ENCODE results near the gene SHLD1.

Gene SHLD1

DNA sequence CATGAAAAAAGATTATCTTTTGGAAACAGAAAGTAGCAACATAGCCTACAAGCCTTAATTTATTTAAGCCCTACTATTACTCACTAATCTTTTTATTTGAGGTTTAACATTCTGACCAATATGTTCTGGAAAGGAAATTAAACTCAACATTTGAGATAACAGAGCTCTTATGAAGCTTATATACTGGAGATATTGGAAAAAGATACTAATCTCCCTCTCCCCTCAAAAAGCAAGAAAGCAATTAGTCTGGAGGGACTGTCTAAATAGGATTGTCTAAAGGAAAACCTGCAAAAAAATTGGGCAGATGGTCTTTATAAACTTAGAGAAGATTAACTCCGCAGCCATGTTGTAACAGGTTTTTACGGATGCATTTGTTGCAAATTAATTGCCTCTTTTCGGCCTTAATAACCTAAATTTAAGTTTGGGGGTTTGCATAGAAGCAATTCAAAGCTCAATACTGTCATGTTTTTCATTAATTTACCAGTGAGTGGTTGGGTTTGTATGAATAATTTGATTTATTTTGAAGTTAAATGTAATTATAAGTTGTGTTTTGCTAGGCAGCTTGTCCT is 79.1 kb downstream of the SHLD1 start:
- Histone ChIP-seq H3K27ac (ENCODE audit: low read depth, low read length) (no peak overlapping the region), H3K14ac (ENCODE audit: low read length) (no peak overlapping the region), H3K4me1 (ENCODE audit: control insufficient read depth in 1 of 2, insufficient read depth in 2 of 2, low read length in 2 of 2) (no peaks in the 10 kb centered on the region), H3K27me3 (ENCODE audit: insufficient read depth, low read length) (no peaks in the 10 kb centered on the region), H2BK5ac (ENCODE audit: low read depth, low read length, poor library complexity) (no peak overlapping the region), H3K36me3 (ENCODE audit: control insufficient read depth in 1 of 2, insufficient read depth in 2 of 2, low read length in 2 of 2) (no peaks in the 10 kb centered on the region), H3K23ac (ENCODE audit: low read length) (no peak overlapping the region), H3K18ac (ENCODE audit: low read length) (no peak overlapping the region), H4K8ac (ENCODE audit: low read depth, low read length) (no peak overlapping the region), H2AK5ac (ENCODE audit: low read length) (no peak overlapping the region), H3K79me1 (ENCODE audit: low read length) (no peaks in the 10 kb centered on the region), H3K4ac (ENCODE audit: low read depth, low read length) (no peak overlapping the region), H4K12ac (ENCODE audit: low read depth, low read length) (no peak overlapping the region), H3K4me3 (ENCODE audit: low read depth, low read length) (no peak overlapping the region), H3K4me2 (ENCODE audit: low read length) (no peak overlapping the region), H2BK12ac (ENCODE audit: low read length) (no peak overlapping the region), H4K91ac (ENCODE audit: low read depth, low read length) (no peak overlapping the region), H3K9ac (ENCODE audit: low read length) (no peak overlapping the region), H3K79me2 (ENCODE audit: control insufficient read depth, insufficient read depth, low read length, poor library complexity) (no peaks in the 10 kb centered on the region), H2AFZ (ENCODE audit: insufficient read depth, low read length, poor library complexity) (no peak overlapping the region), H3K9me3 (ENCODE audit: insufficient read depth, low read depth, low read length) (no peaks in the 10 kb centered on the region), H2BK120ac (ENCODE audit: insufficient read depth, low read length, poor library complexity) (no peak overlapping the region)
- DNase-seq, result no peak
- WGBS (ENCODE audit: extremely low coverage, insufficient coverage, insufficient read length), result no CpG with 5 or more reads among the region's 3 CpGs

DNA sequence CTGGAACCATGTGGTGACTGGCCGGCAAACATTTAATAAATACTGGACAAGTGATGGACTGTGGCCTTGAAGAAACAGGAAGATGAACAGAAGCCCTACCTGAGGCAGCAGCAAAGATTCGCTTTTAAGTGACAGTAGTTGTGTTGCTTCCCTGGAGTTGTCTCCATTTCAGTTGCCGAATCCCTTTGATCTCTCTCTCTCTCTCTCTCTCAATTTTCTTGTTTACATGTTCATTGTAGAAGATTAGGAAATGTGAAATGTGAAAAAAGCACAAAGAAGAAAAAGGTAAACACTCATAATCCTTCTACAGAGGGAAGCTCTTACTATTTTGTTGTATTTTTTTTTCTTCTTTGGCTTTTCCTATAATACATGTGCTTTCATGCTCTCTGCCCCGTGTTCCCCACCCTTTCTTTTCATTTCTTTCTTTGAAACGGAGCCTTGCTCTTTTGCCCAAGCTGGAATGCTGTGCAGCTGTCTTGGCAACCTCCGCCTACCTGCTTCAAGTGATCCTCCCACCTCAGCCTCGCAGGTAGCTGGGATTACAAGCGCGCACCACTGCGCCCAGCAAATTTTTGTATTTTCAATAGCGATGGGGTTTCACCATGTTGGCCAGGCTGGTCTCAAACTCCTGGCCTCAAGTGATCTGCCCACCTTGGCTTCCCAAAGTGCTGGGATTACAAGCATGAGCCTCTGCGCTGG is 81.5 kb downstream of the SHLD1 start:
- Histone ChIP-seq H4K12ac (ENCODE audit: low read depth, low read length) (no peak overlapping the region), H3K9me3 (ENCODE audit: insufficient read depth, low read depth, low read length) (no peaks in the 10 kb centered on the region), H3K4ac (ENCODE audit: low read depth, low read length) (no peak overlapping the region), H2AK5ac (ENCODE audit: low read length) (no peak overlapping the region), H3K4me1 (ENCODE audit: control insufficient read depth in 1 of 2, insufficient read depth in 2 of 2, low read length in 2 of 2) (no peaks in the 10 kb centered on the region), H3K36me3 (ENCODE audit: control insufficient read depth in 1 of 2, insufficient read depth in 2 of 2, low read length in 2 of 2) (no peaks in the 10 kb centered on the region), H4K8ac (ENCODE audit: low read depth, low read length) (no peak overlapping the region), H3K18ac (ENCODE audit: low read length) (no peak overlapping the region), H2AFZ (ENCODE audit: insufficient read depth, low read length, poor library complexity) (no peak overlapping the region), H2BK120ac (ENCODE audit: insufficient read depth, low read length, poor library complexity) (no peak overlapping the region), H3K27ac (ENCODE audit: low read depth, low read length) (no peak overlapping the region), H3K9ac (ENCODE audit: low read length) (no peak overlapping the region), H3K14ac (ENCODE audit: low read length) (no peak overlapping the region), H2BK12ac (ENCODE audit: low read length) (no peak overlapping the region), H3K79me1 (ENCODE audit: low read length) (no peaks in the 10 kb centered on the region), H3K4me3 (ENCODE audit: low read depth, low read length) (no peak overlapping the region), H3K79me2 (ENCODE audit: control insufficient read depth, insufficient read depth, low read length, poor library complexity) (no peaks in the 10 kb centered on the region), H2BK5ac (ENCODE audit: low read depth, low read length, poor library complexity) (no peak overlapping the region), H3K4me2 (ENCODE audit: low read length) (no peak overlapping the region), H4K91ac (ENCODE audit: low read depth, low read length) (no peak overlapping the region), H3K27me3 (ENCODE audit: insufficient read depth, low read length) (no peaks in the 10 kb centered on the region), H3K23ac (ENCODE audit: low read length) (no peak overlapping the region)
- no peak for DNase-seq
- no CpG with 5 or more reads among the region's 12 CpGs for WGBS (ENCODE audit: extremely low coverage, insufficient coverage, insufficient read length)

DNA sequence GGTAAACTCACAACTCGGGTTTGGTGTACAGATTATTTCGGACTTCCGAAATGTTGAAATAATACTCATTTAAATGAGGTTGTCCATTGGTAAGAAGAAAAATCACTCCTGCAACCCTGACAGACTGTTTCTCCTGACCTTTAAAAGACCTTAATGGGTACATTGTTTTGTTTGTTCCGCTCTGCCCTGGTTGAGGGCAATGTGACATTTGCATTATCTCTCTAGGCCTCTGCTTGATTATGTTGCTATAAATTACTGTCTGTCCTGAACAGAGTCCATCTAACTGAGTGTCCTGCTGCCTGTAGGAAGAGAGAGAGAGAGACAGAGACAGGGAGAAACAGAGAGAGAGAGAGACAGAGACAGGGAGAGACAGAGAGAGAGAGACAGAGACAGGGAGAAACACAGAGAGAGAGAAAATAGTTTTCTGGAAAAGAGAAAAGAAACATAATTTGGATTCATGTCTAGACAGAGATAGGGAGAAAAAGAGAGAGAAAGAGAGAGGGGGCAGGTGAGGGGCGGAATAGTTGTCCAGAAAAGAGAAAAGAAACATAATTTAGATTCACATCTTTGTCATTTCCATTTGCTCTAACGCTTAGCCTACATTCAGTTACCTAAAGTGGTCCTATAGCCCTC is 83.2 kb downstream of the SHLD1 start:
- H4K8ac ChIP-seq (ENCODE audit: low read depth, low read length), result no peak overlapping the region
- H3K9ac ChIP-seq (ENCODE audit: low read length), result no peak overlapping the region
- no peak overlapping the region for H4K12ac ChIP-seq (ENCODE audit: low read depth, low read length)
- no peak overlapping the region for H3K27ac ChIP-seq (ENCODE audit: low read depth, low read length)
- no peak overlapping the region for H3K23ac ChIP-seq (ENCODE audit: low read length)
- WGBS (ENCODE audit: extremely low coverage, insufficient coverage, insufficient read length), result no CpG with 5 or more reads among the region's 6 CpGs
- H2BK12ac ChIP-seq (ENCODE audit: low read length), result no peak overlapping the region
- H3K79me2 ChIP-seq (ENCODE audit: control insufficient read depth, insufficient read depth, low read length, poor library complexity), result no peaks in the 10 kb centered on the region
- no peak for DNase-seq
- H3K4me2 ChIP-seq (ENCODE audit: low read length), result no peak overlapping the region
- H3K36me3 ChIP-seq (ENCODE audit: control insufficient read depth in 1 of 2, insufficient read depth in 2 of 2, low read length in 2 of 2), result no peaks in the 10 kb centered on the region
- H2BK120ac ChIP-seq (ENCODE audit: insufficient read depth, low read length, poor library complexity), result no peak overlapping the region
- no peaks in the 10 kb centered on the region for H3K79me1 ChIP-seq (ENCODE audit: low read length)
- H3K4me3 ChIP-seq (ENCODE audit: low read depth, low read length), result no peak overlapping the region
- no peaks in the 10 kb centered on the region for H3K4me1 ChIP-seq (ENCODE audit: control insufficient read depth in 1 of 2, insufficient read depth in 2 of 2, low read length in 2 of 2)
- H3K9me3 ChIP-seq (ENCODE audit: insufficient read depth, low read depth, low read length), result no peaks in the 10 kb centered on the region
- H3K4ac ChIP-seq (ENCODE audit: low read depth, low read length), result no peak overlapping the region
- no peak overlapping the region for H2AK5ac ChIP-seq (ENCODE audit: low read length)
- H3K18ac ChIP-seq (ENCODE audit: low read length), result no peak overlapping the region
- no peak overlapping the region for H2AFZ ChIP-seq (ENCODE audit: insufficient read depth, low read length, poor library complexity)
- H2BK5ac ChIP-seq (ENCODE audit: low read depth, low read length, poor library complexity), result no peak overlapping the region
- no peak overlapping the region for H4K91ac ChIP-seq (ENCODE audit: low read depth, low read length)
- H3K27me3 ChIP-seq (ENCODE audit: insufficient read depth, low read length), result no peaks in the 10 kb centered on the region
- no peak overlapping the region for H3K14ac ChIP-seq (ENCODE audit: low read length)

DNA sequence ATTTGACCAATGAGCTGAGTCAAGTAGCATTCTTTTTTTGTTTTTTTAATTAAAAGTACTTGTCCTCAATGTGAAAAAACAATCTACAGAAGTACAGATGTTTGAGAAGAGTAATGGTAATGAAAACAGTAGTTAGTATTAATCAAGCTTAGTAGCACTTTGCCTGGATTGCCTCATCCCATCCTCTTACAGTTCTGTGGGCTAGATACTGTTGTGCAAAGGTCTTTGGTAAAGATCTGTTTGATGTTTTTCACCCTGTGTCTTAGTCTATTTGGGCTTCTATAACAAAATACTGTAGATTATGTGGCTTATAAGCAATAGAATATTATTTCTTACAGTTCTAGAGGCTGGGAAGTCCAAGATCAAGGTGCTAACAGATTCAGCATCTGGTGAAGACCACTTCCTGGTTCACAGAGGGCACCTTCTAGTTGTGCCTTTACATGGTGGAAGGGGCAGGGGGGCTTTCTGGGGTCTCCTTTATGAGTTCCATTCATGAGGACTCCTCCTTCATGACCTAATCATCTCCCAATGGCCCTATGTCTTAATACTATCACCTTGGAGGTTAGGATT is 84.3 kb downstream of the SHLD1 start:
- no peaks in the 10 kb centered on the region for H3K4me1 ChIP-seq (ENCODE audit: control insufficient read depth in 1 of 2, insufficient read depth in 2 of 2, low read length in 2 of 2)
- no peak overlapping the region for H4K91ac ChIP-seq (ENCODE audit: low read depth, low read length)
- no peak overlapping the region for H3K4me3 ChIP-seq (ENCODE audit: low read depth, low read length)
- no peak overlapping the region for H2AFZ ChIP-seq (ENCODE audit: insufficient read depth, low read length, poor library complexity)
- H2BK12ac ChIP-seq (ENCODE audit: low read length), result no peak overlapping the region
- H3K27ac ChIP-seq (ENCODE audit: low read depth, low read length), result no peak overlapping the region
- H2BK5ac ChIP-seq (ENCODE audit: low read depth, low read length, poor library complexity), result no peak overlapping the region
- no peaks in the 10 kb centered on the region for H3K27me3 ChIP-seq (ENCODE audit: insufficient read depth, low read length)
- H3K18ac ChIP-seq (ENCODE audit: low read length), result no peak overlapping the region
- no peaks in the 10 kb centered on the region for H3K36me3 ChIP-seq (ENCODE audit: control insufficient read depth in 1 of 2, insufficient read depth in 2 of 2, low read length in 2 of 2)
- H3K14ac ChIP-seq (ENCODE audit: low read length), result no peak overlapping the region
- no peaks in the 10 kb centered on the region for H3K79me2 ChIP-seq (ENCODE audit: control insufficient read depth, insufficient read depth, low read length, poor library complexity)
- no peak overlapping the region for H3K4me2 ChIP-seq (ENCODE audit: low read length)
- H4K8ac ChIP-seq (ENCODE audit: low read depth, low read length), result no peak overlapping the region
- H3K4ac ChIP-seq (ENCODE audit: low read depth, low read length), result no peak overlapping the region
- H2AK5ac ChIP-seq (ENCODE audit: low read length), result no peak overlapping the region
- H3K23ac ChIP-seq (ENCODE audit: low read length), result no peak overlapping the region
- no peak overlapping the region for H2BK120ac ChIP-seq (ENCODE audit: insufficient read depth, low read length, poor library complexity)
- no peaks in the 10 kb centered on the region for H3K79me1 ChIP-seq (ENCODE audit: low read length)
- DNase-seq, result no peak
- H3K9ac ChIP-seq (ENCODE audit: low read length), result no peak overlapping the region
- H4K12ac ChIP-seq (ENCODE audit: low read depth, low read length), result no peak overlapping the region
- no peaks in the 10 kb centered on the region for H3K9me3 ChIP-seq (ENCODE audit: insufficient read depth, low read depth, low read length)
